Middle frontal gyrus (tissue), 1 donor: ENCODE data around the gene FAM237B.

ENCODE experiments used
- DNase-seq: peaks from one replicate; pipeline ENCODE4 v3.0.0-alpha.2; 2015; ENCODE audit warnings: low spot score; ENCODE audit errors: extremely low spot score

The FAM237B gene

GRCh38 chr7:90298145-90299038 lies 22.7 kb downstream of the FAM237B start:
- DNase-seq = no peak

- no peak for DNase-seq
Observed at GRCh38 chr7:90290244-90291113, 30.6 kb downstream of the FAM237B start.

- DNase-seq = no peak
Observed at GRCh38 chr7:90288154-90288553, 33.0 kb downstream of the FAM237B start.

GRCh38 chr7:90276033-90276728 lies 44.9 kb downstream of the FAM237B start:
- no peak for DNase-seq

- no peak for DNase-seq
Observed at GRCh38 chr7:90274161-90274560, 46.9 kb downstream of the FAM237B start.

- DNase-seq = no peak
Observed at GRCh38 chr7:90272242-90272641, 48.9 kb downstream of the FAM237B start.

- DNase-seq = no peak
Observed at GRCh38 chr7:90271753-90272152, 49.4 kb downstream of the FAM237B start.

- no peak for DNase-seq
Observed at GRCh38 chr7:90270431-90271178, 50.5 kb downstream of the FAM237B start.

- DNase-seq = no peak
Observed at GRCh38 chr7:90269163-90269562, 51.9 kb downstream of the FAM237B start.

GRCh38 chr7:90267263-90267858 lies 53.7 kb downstream of the FAM237B start:
- no peak for DNase-seq

GRCh38 chr7:90266808-90267207 lies 54.3 kb downstream of the FAM237B start:
- no peak for DNase-seq
